Ishikawa (cell line): ENCODE measurements around the gene KCNK2.

Experiments
- CEBPB ChIP-seq: IDR thresholded peaks from 2 replicates; pipeline ENCODE4 v1.6.1; 2012
- EGR1 ChIP-seq: IDR thresholded peaks from 2 replicates; pipeline ENCODE4 v1.6.1; 2012
- EP300 ChIP-seq: IDR thresholded peaks from 2 replicates; pipeline ENCODE4 v1.6.1; 2012; ENCODE audit warnings: borderline replicate concordance
- FOXM1 ChIP-seq: IDR thresholded peaks from 2 replicates; pipeline ENCODE4 v1.6.1; 2012; ENCODE audit warnings: low read depth, borderline replicate concordance
- NFIC ChIP-seq: IDR thresholded peaks from 2 replicates; pipeline ENCODE4 v1.6.1; 2012
- RAD21 ChIP-seq: IDR thresholded peaks from 2 replicates; pipeline ENCODE4 v1.6.1; 2012; ENCODE audit warnings: low read depth
- REST ChIP-seq: IDR thresholded peaks from 2 replicates; pipeline ENCODE4 v1.6.1; 2012; ENCODE audit warnings: low read depth, mild to moderate bottlenecking
- TAF1 ChIP-seq: IDR thresholded peaks from 2 replicates; pipeline ENCODE4 v1.6.1; 2012; ENCODE audit warnings: low read depth, mild to moderate bottlenecking
- TCF12 ChIP-seq: IDR thresholded peaks from 2 replicates; pipeline ENCODE4 v1.6.1; 2012; ENCODE audit warnings: low read depth
- TEAD4 ChIP-seq: IDR thresholded peaks from 2 replicates; pipeline ENCODE4 v1.6.1; 2012
- YY1 ChIP-seq: IDR thresholded peaks from 2 replicates; pipeline ENCODE4 v1.6.1; 2012; ENCODE audit warnings: low read depth

GRCh38 chr1:215032911-215033526 is 49.5 kb upstream of the KCNK2 start:
- TF ChIP-seq CEBPB (no peak), REST (no peak), TAF1 (no peak), RAD21 (no peak), NFIC (no peak), EGR1 (no peak), FOXM1 (no peak), EP300 (no peak), TEAD4 (no peak), TCF12 (no peak), YY1 (no peak)
